ENCODE data around the gene CFAP157.

The CFAP157 gene

DNA sequence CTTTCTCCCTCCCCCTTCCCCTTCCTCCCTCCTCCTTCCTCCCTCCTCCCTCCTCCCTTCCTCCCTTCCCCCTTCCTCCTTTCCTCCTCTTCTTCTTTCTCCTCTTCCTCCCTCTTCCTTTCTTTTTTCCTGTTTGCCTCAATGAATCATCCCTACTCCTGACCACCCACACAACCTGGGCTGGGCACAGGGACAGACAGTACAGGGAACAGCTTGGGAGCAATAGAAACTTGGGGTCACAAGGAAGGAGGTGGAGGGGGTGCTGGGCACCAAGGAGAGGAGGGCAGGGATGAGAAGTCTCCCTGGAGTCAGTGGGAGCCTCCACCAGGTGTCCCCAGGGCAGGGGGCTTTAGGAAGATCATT lies 14.1 kb downstream of the CFAP157 start:
- H3K27me3 Mint-ChIP-seq = no peaks in the 10 kb centered on the region
- no peaks in the 10 kb centered on the region for H3K36me3 Mint-ChIP-seq

DNA sequence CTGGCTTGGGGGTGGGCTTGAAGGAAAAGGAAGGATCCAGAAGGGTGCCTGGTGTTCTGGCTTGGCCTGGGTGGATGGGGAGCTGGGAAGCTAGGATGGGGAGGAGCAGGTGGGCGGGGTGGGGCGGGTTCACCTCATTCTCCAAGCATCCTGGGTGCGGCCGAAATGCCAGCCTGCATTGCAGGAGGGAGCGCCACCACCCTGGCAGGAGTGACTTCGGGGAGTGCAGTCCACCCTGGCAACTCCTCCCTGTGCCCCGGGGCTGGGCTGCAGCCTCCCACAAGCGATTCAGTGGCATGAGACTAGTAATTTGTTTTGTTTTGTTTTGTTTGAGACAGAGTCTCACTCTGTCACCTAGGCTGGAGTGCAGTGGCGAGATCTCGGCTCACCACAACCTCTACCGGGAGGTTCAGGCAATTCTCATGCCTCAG lies 14.6 kb downstream of the CFAP157 start:
- Mint-ChIP-seq H3K4me1 (peaks cover 29% of the 10 kb centered on the region), H3K36me3 (no peaks in the 10 kb centered on the region), H3K27ac (peak overlapping the region; percentile 30), H3K4me3 (peak overlapping the region; percentile 36), H3K27me3 (no peaks in the 10 kb centered on the region), H3K9me3 (no peaks in the 10 kb centered on the region)

More for the DNA sequence above, 14.1 kb downstream of the CFAP157 start:
- H3K4me1 Mint-ChIP-seq = peaks cover 34% of the 10 kb centered on the region
- H3K27ac Mint-ChIP-seq = peak overlapping the region; percentile 65
- H3K4me3 Mint-ChIP-seq = peak overlapping the region; percentile 7
- no peaks in the 10 kb centered on the region for H3K9me3 Mint-ChIP-seq

DNA sequence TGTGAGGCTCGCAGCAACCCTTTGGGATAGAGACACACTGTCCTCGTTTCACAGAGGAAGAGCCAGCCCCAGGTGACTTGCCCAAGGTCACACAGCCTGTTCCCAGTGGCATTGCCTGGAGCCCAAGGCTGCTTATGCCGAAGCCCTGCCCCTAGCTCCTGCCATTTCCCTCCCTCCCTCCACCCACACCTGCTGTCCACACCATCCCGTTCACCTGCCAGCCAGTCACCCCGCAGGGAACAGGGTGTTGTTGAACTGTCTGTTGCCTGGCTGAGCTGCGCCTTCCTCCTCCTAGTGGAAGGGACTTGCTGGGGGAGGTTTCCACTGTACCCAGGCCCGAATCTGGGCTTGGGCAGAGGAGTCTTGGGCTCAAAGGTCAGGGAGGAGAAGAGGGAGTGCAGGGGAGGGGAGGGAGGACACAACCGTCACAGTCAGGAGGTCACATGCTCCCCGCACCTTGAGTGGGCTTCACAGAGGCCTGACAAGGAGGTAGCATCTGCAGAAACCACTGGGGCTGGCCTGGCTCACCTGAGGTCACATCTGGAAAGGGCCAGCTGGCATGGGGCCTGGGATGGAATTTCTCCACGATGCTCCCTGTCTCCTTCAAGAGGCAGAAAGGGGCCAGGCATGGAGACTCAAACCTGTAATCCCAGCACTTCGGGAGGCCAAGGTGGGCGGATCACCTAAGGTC lies 15.4 kb downstream of the CFAP157 start:
- no peaks in the 10 kb centered on the region for H3K9me3 Mint-ChIP-seq
- H3K4me1 Mint-ChIP-seq = peaks cover 28% of the 10 kb centered on the region
- no peaks in the 10 kb centered on the region for H3K36me3 Mint-ChIP-seq
- no peak overlapping the region for H3K4me3 Mint-ChIP-seq
- no peak overlapping the region for H3K27ac Mint-ChIP-seq
- no peaks in the 10 kb centered on the region for H3K27me3 Mint-ChIP-seq

DNA sequence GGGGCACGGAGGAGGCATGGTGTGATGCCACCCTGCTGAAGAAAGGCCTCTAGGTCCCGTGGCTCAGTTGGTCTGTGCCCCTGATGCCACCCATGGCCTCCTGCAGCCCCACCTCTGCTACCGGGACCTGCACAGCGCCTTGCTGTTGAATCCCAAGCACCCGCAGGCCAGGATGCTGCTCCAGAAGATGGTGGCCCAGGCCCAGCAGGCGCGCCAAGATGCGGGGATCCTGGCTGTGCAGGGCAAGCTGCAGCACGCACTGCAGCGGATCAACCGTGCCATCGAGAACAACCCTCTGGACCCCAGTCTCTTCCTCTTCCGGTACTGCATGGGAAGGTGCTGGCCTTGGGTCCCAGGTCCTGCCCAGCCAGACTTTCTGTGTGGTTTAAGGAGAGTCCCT lies 16.2 kb downstream of the CFAP157 start:
- H3K27me3 Mint-ChIP-seq = no peaks in the 10 kb centered on the region
- H3K9me3 Mint-ChIP-seq = no peaks in the 10 kb centered on the region
- H3K27ac Mint-ChIP-seq = no peak overlapping the region
- H3K36me3 Mint-ChIP-seq = no peaks in the 10 kb centered on the region
- peaks cover 28% of the 10 kb centered on the region for H3K4me1 Mint-ChIP-seq
- H3K4me3 Mint-ChIP-seq = no peak overlapping the region

DNA sequence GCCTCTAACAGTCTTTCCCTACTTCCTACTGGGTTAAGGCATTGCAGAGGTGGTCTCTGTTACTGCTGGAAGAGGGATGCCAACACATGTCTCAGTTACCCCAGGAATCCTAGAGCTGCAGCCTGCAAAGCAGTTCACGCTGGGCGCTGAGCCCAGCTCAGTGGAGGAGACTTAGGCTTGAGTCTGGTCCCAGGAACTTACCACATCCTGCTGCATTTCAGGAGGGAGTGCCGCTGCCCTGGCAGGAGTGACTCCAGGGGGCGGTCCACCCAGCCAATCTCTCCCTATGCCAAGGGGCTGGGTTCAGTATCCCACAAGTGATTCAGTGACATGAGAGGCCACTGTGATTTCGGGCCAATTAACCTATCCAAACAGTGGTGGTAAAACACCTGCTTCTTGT lies 16.7 kb downstream of the CFAP157 start:
- Mint-ChIP-seq H3K36me3 (no peaks in the 10 kb centered on the region), H3K27ac (no peak overlapping the region), H3K27me3 (no peaks in the 10 kb centered on the region), H3K4me3 (no peak overlapping the region), H3K9me3 (no peaks in the 10 kb centered on the region), H3K4me1 (peaks cover 28% of the 10 kb centered on the region)

DNA sequence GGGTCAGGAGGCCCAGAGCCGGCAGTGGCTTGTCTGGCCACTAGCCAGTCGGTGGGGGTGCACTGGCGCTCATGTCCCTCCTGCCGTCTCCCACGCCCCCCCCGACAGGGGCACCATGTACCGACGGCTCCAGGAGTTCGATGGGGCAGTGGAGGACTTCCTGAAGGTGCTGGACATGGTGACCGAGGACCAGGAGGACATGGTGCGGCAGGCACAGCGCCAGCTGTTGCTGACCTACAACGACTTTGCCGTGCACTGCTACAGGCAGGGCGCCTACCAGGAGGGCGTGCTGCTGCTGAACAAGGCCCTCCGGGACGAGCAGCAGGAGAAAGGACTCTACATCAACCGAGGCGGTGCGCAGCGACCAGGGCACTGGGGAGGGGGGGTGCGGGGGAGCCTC lies 17.2 kb downstream of the CFAP157 start:
- H3K36me3 Mint-ChIP-seq = no peaks in the 10 kb centered on the region
- no peaks in the 10 kb centered on the region for H3K27me3 Mint-ChIP-seq
- H3K27ac Mint-ChIP-seq = no peak overlapping the region
- no peaks in the 10 kb centered on the region for H3K9me3 Mint-ChIP-seq
- peaks cover 28% of the 10 kb centered on the region for H3K4me1 Mint-ChIP-seq
- H3K4me3 Mint-ChIP-seq = no peak overlapping the region

DNA sequence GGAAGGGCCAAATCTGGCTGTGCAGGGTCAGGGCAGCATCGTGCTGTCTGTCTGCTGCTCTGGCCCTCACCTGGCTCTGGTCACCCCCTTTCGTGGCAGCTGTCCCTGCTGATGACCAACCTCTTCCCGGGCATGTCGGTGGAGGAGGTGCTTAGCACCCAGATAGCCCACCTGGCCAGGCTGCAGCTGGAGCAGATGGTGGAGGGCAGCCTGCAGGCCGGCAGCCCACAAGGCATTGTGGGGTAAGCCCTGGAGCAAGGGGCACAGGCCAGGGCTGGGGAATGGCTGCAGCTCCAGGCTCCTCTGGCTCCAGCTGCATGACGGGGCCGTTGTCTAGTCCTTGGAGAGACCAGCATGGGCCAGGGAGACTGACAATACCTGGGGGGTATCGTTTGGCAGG lies 20.1 kb downstream of the CFAP157 start:
- no peaks in the 10 kb centered on the region for H3K9me3 Mint-ChIP-seq
- H3K4me1 Mint-ChIP-seq = no peaks in the 10 kb centered on the region
- no peak overlapping the region for H3K27ac Mint-ChIP-seq
- H3K36me3 Mint-ChIP-seq = no peaks in the 10 kb centered on the region
- H3K4me3 Mint-ChIP-seq = no peak overlapping the region
- no peaks in the 10 kb centered on the region for H3K27me3 Mint-ChIP-seq

DNA sequence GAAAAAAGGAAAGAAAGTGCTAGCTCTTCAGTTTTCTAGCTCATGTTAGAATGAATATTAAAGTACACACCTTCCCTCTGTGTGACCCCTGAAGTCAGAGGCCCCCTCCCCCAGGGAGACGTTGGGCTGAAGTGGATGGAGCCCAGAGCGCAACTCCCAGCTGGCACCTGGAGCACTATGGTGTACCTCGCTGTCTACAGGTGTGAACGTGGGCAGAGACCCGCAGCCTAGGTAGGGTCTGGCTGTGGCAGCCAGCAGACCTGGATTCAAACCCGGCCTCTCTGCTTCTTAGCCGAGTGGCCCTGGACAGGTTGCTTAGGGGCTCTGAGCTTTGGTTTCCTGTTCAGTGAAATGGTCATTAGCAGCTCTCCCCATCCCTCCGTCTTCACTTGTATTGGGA lies 22.0 kb downstream of the CFAP157 start:
- H3K36me3 Mint-ChIP-seq = no peaks in the 10 kb centered on the region
- H3K27ac Mint-ChIP-seq = no peak overlapping the region
- peaks cover 4% of the 10 kb centered on the region for H3K4me1 Mint-ChIP-seq
- H3K27me3 Mint-ChIP-seq = no peaks in the 10 kb centered on the region
- no peaks in the 10 kb centered on the region for H3K9me3 Mint-ChIP-seq
- no peak overlapping the region for H3K4me3 Mint-ChIP-seq

DNA sequence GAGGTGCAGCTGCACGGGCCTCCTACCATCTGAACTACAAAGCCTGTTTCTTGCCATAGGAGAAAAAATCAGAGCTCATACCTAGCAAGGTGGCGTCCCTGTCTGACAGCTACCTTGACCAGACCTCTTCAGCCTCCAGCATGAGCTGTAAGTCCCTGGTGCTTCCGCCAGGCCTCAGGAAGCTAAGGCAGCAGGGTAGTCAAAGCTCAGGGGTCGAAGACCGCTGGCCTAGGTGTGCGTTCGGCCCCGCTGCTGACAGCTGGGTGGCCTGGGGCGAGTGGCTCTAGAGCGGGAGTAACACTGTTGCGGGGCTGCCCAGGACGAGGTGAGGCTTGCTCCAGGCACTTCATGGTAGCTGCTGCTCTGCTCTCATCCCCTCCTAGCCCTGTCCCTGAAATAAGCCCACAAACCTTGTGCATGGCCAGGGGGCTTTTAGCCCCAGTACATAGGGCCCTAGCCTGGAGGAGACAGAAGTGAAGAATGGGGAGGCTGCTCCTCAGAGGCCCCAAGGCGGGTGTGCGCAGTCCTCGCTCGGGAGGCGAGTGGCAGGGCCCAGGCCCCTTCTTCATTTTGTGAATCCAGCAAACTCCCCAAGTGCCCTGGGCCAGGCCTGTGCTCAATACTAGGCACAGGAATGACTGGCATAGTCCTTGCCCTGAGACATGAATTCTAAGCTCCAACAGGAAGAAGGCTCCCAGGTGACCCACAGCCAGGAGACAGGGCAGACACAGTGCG lies 22.9 kb downstream of the CFAP157 start:
- H3K36me3 Mint-ChIP-seq = no peaks in the 10 kb centered on the region
- no peaks in the 10 kb centered on the region for H3K27me3 Mint-ChIP-seq
- peaks cover 8% of the 10 kb centered on the region for H3K4me1 Mint-ChIP-seq
- peak overlapping the region; percentile 59 for H3K27ac Mint-ChIP-seq
- no peak overlapping the region for H3K4me3 Mint-ChIP-seq
- no peaks in the 10 kb centered on the region for H3K9me3 Mint-ChIP-seq

DNA sequence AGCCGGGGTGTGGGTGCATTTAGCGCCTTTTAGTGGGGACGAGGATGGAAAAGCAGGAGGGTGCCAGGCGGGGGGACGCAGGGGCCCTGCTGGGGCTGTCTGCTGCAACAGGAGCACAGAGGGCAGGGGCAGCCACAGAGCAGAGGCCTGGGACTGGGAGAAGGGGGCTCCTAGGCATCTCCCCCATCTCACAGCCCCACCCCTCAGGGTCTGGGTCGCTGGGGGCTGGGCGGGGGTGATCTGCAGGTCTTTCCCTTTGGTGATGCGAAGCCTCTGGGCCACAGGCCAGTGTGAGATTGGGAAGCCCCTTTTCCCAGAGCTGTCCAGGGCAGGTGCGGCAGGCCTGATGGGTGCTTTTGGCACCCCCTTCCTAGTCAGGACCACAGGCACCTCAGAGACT lies 23.5 kb downstream of the CFAP157 start:
- Mint-ChIP-seq H3K36me3 (no peaks in the 10 kb centered on the region), H3K4me1 (peaks cover 8% of the 10 kb centered on the region), H3K27ac (peak overlapping the region; percentile 59), H3K27me3 (no peaks in the 10 kb centered on the region), H3K4me3 (no peak overlapping the region), H3K9me3 (no peaks in the 10 kb centered on the region)

DNA sequence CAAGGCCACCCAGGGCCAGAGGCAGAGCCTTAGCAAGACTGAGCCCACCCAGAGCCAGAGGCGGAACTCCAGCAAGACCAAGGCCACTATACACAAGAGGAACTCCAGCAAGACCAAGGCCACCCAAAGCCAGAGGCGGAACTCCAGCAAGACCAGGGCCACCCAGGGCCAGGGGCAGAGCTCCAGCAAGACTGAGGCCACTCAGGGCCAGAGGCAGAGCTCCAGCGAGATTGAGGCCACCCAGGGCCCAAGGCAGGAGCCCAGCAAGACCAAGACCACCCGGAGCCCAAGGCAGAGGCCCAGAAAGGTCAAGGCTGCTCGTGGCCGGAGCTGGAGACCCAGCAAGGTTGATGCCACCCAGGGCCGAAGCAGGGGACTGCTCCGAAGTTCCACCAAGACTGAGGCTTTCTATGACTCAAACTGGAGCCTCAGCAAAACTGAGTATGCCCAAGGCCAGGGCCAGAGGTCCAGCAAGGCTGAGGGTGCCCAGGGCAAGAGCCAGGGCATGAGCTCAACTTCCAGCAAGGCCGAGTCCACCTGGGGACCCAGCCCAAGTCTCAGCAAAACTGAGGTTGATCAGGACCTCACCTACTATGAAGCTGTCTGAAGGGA lies 24.1 kb downstream of the CFAP157 start:
- Mint-ChIP-seq H3K4me1 (peaks cover 13% of the 10 kb centered on the region), H3K36me3 (no peaks in the 10 kb centered on the region), H3K27me3 (no peaks in the 10 kb centered on the region), H3K27ac (no peak overlapping the region), H3K9me3 (no peaks in the 10 kb centered on the region), H3K4me3 (no peak overlapping the region)

DNA sequence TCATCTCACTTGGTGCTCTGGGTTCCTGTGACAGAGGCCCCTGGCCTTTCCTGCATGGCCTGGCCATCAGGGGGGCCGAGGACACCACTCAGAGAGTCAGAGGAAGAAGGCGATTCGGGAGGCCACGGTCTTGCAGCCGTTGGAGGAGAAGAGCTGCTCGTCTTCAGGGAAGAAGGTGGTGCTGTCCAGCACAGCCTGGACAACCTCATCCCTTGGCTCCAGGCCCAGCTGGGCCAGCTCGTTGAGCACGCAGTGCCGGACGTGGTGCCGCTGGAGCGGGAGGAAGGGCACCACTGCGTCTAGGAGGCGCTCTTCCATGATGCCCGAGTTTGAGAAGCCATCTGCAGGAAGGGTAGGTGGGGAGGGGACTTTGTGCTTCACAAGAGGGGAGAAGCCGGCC lies 25.1 kb downstream of the CFAP157 start:
- peaks cover 13% of the 10 kb centered on the region for H3K4me1 Mint-ChIP-seq
- H3K4me3 Mint-ChIP-seq = no peak overlapping the region
- H3K36me3 Mint-ChIP-seq = no peaks in the 10 kb centered on the region
- H3K27me3 Mint-ChIP-seq = no peaks in the 10 kb centered on the region
- no peaks in the 10 kb centered on the region for H3K9me3 Mint-ChIP-seq
- H3K27ac Mint-ChIP-seq = no peak overlapping the region

DNA sequence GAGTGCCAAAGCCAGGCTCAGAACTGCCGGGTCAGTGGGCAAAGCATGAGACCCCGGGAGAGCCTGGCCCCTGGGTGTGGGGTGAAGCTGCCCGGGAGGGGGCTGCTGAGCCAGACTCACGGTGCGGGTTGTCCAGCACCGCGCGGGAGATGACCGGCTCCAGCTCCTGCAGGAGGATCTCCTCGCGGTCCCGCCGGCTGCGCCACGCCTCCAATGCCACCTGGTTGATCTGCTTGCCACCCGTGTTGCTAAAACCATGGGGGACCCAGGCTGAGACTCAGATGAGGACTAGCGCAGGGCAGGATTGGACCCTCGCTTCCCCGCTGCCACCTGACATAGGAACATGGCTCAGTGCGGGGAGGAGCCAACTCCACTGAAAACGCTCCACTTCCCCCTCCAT lies 25.7 kb downstream of the CFAP157 start:
- H3K9me3 Mint-ChIP-seq = no peaks in the 10 kb centered on the region
- H3K4me1 Mint-ChIP-seq = peaks cover 13% of the 10 kb centered on the region
- H3K27me3 Mint-ChIP-seq = no peaks in the 10 kb centered on the region
- peak overlapping the region; percentile 41 for H3K27ac Mint-ChIP-seq
- no peaks in the 10 kb centered on the region for H3K36me3 Mint-ChIP-seq
- no peak overlapping the region for H3K4me3 Mint-ChIP-seq

DNA sequence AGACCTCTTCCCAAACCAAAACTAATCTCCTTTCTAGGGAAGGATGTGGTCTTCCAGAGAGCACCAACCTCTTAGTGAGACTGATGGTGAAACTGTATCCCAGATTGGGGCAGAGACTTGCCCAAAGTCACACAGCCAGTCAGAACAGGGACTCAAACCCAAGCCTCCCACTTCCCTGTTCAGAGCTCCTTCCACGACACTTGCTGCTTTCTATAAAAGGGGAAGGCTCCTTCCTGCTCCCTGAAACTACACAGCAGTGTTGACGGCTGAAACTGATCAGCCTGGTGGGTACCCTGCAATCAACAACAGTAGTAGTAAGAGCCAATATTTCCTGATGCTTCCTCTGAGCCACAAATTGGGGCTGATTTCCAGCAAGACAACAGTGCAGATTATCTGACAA lies 26.8 kb downstream of the CFAP157 start:
- H3K27ac Mint-ChIP-seq = peak overlapping the region; percentile 12
- no peaks in the 10 kb centered on the region for H3K9me3 Mint-ChIP-seq
- H3K36me3 Mint-ChIP-seq = no peaks in the 10 kb centered on the region

DNA sequence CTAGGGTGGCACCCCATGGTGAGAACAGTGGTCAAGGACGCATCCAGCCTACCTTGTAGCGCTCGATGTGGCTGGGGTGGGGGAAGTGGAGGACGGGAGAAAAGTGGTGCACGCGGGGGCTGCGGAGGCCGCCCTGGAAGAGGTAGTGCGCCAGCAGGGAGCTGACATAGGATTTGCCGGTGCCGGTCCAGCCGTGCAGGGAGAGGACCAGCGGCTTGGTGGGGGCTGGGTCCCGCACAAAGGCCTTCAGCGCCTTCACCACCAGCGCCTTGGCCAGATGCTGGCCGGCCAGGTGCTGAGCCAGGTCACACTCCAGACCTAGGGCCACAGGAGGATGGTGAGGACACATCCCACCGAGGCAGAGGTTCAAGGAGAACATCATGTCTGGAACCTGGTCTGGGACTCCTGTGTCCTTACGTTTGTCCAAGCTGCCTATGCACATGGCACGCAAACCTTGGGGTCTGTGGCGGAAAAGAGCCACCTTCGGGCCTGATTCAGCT lies 27.5 kb downstream of the CFAP157 start:
- Mint-ChIP-seq H3K4me1 (peaks cover 13% of the 10 kb centered on the region), H3K27me3 (no peaks in the 10 kb centered on the region), H3K36me3 (no peaks in the 10 kb centered on the region), H3K27ac (peak overlapping the region; percentile 65), H3K9me3 (no peaks in the 10 kb centered on the region), H3K4me3 (peak overlapping the region; percentile 89)

More for the DNA sequence above, 26.8 kb downstream of the CFAP157 start:
- Mint-ChIP-seq H3K4me3 (peak overlapping the region; percentile 89), H3K27me3 (no peaks in the 10 kb centered on the region), H3K4me1 (peaks cover 13% of the 10 kb centered on the region)

Data from activated naive CD4-positive, alpha-beta T cell treated with anti-CD3 and anti-CD28 coated beads, Interleukin-2, amount 50 U/mL, for 24 hours (primary cell).